HG03378 (cell line): ENCODE results near the gene DMAP1.

Experiments used
- ATAC-seq: cut with Tn5 transposase; IDR thresholded peaks from one replicate; pipeline ENCODE4 v1.9.1; 2021; ENCODE audit warnings: mild to moderate bottlenecking, moderate library complexity; ENCODE audit not compliant: unreplicated experiment

The DMAP1 gene

GRCh38 chr1:44251989-44252671, 38.9 kb downstream of the DMAP1 start:
- no peak for ATAC-seq

- no peak for ATAC-seq
These were observed 41.2 kb downstream of the DMAP1 start for GRCh38 chr1:44254392-44254910.

DNA sequence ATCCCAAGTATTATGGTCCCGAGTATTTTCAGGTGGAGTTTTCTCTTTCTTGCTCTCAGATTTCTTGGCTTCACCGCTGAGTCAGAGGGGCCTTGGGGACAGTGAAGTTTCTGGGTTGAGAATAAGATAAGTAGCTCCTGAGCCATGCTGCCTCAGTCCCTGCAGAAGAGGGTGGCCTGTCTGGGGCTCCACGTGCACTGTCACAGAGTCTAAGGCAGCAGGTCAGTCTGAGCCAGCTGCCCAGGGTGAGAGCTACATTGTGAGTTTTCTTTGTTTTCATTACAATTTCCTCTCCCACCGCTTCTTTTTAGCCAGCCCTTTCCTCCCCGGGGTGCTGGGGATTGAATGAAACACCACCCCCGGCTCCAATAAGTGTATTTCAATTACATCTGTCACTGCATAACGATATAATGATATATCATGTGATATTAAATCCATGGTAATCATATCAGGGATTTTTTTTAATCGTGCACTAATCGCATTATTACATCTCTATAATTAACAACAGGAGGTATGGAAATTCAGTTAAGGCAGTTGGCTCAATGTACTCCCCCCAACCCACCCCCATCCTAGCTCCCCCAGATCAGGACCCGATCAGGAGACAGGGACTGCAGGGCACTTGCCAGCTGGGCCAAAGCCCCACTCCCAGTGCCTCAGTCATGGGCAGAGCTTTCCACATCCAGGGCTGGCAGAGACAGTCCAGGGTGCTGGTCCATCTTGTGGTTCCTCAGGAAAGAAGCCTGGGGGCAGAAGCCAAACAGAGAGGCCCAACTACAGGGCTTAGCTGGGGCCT, 43.7 kb downstream of the DMAP1 start:
- ATAC-seq: no peak

DNA sequence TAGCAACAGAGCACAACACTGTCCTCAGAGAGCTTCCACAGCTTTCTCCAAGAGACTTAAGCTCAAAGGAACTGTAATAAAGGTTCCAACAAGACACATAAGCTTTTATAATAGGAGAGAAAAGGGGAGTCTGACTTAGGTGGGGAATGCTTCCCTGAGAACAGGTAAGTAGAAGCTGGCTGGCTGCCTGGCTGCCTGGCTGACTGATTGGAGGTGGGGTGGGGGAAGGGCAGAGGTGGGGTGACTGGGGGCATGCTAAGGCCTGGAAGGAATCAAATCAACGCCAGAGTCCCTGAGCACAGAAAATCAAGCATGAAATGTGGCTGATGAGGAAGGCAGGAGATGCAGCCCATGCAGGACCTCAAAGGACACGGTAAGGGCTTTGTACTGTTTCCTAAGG, 45.8 kb downstream of the DMAP1 start:
- no peak for ATAC-seq

DNA sequence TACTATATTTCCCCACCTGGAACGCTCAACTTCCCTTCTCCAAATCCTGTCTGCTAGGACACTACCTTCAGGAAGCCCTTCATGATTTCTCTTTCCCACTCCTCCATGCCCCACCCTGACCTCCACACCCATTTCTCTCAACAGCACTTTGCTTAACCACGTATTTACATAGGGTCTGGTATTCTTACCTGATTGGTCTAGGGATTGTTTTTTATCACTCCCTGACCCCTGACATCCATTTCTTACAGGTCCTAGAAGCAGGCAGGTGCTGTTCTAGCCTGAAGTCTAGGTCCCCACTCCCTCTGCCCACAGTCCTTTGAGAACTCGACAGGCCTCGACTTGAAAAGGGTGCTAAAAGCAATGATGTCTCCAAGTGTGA, 47.5 kb downstream of the DMAP1 start:
- no peak for ATAC-seq

DNA sequence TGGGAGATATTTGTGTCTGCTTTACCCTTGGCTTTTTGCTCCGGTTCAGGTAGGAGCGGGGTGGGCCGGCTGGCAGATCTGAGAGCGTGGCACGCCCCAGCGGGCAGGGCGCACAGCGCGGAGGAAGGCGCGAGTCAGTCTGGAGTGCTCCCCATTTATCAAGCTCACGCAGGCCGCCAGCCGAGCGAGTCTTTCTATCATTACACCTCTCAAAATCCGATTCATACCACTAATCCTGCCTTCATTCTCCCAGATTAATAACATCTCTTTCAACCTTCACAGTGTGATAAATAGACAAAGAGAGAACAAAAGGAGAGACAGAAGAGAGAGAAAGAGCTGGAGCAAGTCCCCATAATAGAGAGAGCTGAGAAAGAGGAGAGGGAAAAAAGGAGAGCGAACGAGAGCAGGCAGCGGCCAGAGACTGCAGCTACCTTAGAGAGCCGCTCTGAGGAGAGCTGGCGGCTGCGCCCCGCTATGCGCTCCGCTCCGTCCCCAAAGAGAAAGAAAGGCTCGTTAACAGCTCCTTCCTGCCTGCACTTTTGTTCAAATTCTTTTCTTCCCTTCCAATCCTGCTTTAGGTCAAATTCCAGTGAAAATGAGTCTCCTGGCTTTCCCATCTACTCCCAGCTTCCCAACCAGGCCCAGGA, 48.0 kb downstream of the DMAP1 start:
- ATAC-seq: no peak

DNA sequence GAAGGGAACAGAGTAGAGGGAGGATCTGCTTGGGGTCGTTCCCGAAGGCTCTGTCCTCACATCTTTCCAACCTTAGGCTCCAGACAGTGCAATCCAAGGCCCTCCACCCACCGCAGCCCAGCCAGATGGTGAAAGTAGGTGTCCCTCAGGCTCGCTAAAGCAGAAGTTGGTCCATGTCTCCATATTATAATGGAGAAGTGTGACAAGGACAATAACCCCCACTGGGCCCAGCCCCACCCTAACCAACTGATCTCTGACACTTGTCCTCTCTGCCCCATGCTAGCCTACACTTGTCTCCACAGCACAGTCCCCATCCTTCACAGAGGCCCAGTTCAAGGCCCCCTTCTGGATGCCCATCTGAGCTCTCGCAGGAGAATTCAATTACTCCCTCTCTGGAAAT, 48.7 kb downstream of the DMAP1 start:
- no peak for ATAC-seq

DNA sequence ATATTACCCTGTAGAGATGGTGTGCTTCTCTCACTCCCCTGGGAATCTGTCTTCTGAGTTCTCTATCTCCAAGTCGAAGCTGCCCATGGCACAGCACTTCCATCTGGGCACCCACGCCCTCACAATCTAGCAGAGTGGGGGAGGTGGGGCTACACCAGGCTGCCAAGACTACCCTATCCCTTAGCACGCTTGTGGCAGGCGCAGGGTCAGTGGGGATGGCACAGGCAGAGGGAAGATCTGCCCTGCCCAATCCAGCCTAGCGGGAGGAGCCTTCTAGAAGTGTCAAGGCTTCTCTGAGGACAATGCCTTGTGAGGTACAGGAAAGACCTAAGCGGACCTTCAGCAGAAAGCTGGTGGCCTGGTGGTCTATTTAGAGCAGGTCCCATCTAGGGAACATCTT, 49.1 kb downstream of the DMAP1 start:
- no peak for ATAC-seq

DNA sequence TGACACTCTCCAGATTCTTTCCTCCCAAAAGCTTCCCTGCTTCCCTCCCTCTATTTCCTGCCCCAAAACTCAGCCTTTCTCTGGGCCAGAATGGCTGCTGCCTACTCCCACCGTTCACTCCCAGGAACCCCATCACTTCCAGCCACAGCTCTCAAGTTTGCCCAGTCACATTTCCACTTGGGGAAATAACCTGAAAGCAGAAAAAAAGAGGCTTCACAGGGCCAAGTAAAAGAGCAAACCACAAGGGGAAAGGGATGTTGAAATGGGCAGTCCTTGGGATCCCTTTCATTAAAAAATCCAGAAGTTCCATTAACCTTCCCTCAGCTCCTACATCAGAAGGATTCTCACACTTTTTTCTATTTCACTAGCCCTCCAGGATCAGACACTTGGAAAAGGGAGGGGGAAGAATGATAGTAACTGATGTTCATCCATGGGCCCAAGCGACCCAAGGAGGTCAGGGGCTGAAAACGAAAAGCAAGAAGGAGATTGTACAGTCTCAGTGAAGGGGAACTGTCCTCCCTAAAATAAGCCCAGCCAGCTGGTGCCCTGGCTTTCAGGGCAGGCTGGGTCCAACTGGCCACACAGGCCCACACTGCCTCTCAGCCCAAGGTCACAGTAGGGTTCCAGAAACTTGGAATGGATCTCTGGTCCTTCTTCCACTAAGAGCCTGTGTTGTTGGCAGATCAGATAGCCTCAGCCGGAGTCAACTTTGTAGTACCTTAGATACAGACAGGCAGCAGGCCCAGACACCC, 49.7 kb downstream of the DMAP1 start:
- ATAC-seq: no peak

DNA sequence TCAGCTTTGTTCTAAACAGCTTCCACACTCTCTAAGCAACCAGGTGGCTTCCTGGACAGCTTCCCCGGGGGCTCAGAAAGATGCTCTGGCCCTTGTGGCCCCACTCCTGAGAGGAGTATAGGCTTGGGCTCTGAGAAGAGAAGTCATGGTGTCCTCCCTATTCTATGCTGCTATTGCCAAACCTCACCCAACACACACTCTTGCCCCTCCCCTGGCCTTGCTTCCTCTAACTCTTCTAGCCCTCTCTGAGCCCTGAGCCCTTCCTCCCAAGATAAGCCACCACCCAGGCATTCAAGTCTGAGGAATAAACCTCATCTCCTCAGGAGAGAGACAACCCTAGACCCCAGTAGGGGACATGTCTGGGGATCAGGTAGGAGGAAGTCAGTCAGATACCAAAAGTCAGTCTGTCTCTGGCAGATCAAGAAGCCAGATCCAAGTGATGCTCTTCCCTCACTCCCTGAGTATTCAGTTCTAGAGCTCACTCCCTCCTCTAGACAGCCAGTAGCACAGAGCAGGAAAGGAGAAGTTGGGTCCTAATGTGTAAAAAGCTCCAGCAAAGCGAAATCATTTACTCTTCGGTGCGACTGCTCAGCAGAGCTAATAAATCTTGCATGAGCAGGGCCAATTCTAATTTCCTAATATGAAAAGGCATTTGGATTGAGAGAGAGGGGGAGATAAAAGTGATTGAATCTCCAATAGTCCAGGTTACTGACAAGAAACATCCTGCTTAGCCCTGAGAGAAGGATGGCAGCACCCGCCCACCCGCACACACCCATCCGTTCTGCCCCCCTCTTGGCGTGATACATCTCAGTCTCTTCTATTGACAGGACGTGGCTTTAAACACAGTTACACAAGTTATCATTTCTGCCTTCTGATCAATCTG, 50.5 kb downstream of the DMAP1 start:
- no peak for ATAC-seq

DNA sequence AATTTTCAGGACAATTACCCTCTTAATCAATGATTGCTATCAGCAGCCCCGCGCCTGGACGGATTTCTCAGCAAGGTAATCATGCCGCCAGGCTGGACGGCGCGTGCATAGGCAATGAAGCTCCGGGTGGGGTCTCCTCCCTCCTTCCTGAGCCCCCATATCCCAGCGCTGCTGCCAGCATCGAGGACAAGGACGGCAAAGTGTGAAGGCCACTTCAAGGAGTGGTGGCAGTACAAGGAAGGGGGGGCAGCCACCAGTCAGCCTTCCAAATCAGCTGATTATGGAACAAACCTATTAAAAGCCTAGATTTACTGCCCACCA, 51.1 kb downstream of the DMAP1 start:
- no peak for ATAC-seq

DNA sequence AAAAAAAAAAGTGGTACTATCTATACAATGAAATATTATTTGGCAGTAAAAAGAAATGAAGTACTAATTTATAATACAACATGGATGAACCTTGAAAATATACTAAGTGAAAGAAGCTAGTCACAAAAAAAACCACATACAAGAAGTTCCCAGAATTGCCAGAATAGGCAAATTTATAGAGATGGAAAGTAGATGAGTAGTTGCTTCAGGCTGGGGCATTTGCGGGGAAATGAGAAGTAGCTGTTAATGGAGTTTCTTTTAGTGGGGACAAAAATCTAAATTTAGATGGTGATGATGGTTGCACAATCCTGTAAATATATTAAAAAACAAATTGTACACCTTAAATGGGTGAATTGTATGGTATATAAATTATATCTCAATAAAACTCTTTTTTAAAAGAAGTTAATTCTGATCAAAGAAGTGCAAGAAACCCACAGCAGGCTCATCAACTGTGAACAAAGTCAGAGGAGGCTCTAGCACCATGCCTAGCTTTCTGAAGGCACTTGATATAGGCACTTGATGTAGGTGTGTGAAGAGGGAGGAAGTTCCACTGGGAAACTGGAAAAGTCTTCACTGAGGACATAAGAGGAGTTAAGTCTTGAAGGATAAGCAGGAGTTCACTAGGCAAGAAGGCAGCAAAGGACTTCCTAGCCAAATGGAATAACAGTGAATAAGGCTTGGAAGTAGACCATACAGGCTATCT, 52.5 kb downstream of the DMAP1 start:
- ATAC-seq: no peak

- ATAC-seq: no peak
These were observed 53.4 kb downstream of the DMAP1 start for GRCh38 chr1:44266400-44267344.

- ATAC-seq: no peak
These were observed 54.2 kb downstream of the DMAP1 start for GRCh38 chr1:44267438-44267837.

- ATAC-seq: no peak
These were observed 54.8 kb downstream of the DMAP1 start for GRCh38 chr1:44268054-44268453.
